HCT116 (cell line): Measurements from ENCODE around the gene SIDT1.

Experiments used
- CEBPB ChIP-seq: IDR thresholded peaks from 2 replicates; pipeline ENCODE4 v1.6.1; 2012; ENCODE audit warnings: low read depth
- EGR1 ChIP-seq: IDR thresholded peaks from 2 replicates; pipeline ENCODE4 v1.6.1; 2012; ENCODE audit warnings: low read depth
- EZH2 ChIP-seq: fragments of 200-600 bp; sonication (generic); IDR thresholded peaks from 2 replicates; pipeline ENCODE4 v1.6.1; 2017; ENCODE audit warnings: antibody characterized with exemption, mixed run types
- EZH2phosphoT487 ChIP-seq: fragments of 200-600 bp; IDR thresholded peaks from 2 replicates; pipeline ENCODE4 v1.6.1; 2018; ENCODE audit warnings: antibody characterized with exemption, borderline replicate concordance
- POLR2A ChIP-seq: IDR thresholded peaks from 2 replicates; pipeline ENCODE4 v1.7.0; 2011; ENCODE audit warnings: borderline replicate concordance; ENCODE audit not compliant: insufficient read depth, insufficient read length; ENCODE audit errors: extremely low read depth
- POLR2AphosphoS5 ChIP-seq: IDR thresholded peaks from 2 replicates; pipeline ENCODE4 v1.6.1; 2011; ENCODE audit warnings: mild to moderate bottlenecking, low read depth, low read length, moderate library complexity
- SRF ChIP-seq: IDR thresholded peaks from 2 replicates; pipeline ENCODE4 v1.6.1; 2012; ENCODE audit warnings: low read depth
- TF ChIP-seq, protein P1 (sequence below), 3 experiments: fragments of 200-600 bp in 1 of 3; sonication (generic) in 1 of 3; IDR thresholded peaks in 2 of 3; conservative IDR thresholded peaks in 1 of 3; 2 replicates each; pipeline ENCODE4 v1.5.1; 2012 to 2017; ENCODE audit warnings: low read depth in 2 of 3, low read length in 2 of 3, antibody characterized with exemption in 1 of 3, borderline replicate concordance in 1 of 3, control low read depth in 1 of 3, mild to moderate bottlenecking in 1 of 3, mixed read lengths in 1 of 3, mixed run types in 1 of 3, moderate library complexity in 1 of 3; ENCODE audit not compliant: insufficient read depth in 1 of 3
- TF ChIP-seq, protein P2 (sequence below): IDR thresholded peaks from 2 replicates; pipeline ENCODE4 v1.6.1; 2012; ENCODE audit warnings: low read depth
- TF ChIP-seq, protein P3 (sequence below): IDR thresholded peaks from 2 replicates; pipeline ENCODE4 v1.6.1; 2011; ENCODE audit warnings: mild to moderate bottlenecking, low read length, moderate library complexity; ENCODE audit not compliant: insufficient replicate concordance; ENCODE audit errors: extremely low read depth

DNA sequence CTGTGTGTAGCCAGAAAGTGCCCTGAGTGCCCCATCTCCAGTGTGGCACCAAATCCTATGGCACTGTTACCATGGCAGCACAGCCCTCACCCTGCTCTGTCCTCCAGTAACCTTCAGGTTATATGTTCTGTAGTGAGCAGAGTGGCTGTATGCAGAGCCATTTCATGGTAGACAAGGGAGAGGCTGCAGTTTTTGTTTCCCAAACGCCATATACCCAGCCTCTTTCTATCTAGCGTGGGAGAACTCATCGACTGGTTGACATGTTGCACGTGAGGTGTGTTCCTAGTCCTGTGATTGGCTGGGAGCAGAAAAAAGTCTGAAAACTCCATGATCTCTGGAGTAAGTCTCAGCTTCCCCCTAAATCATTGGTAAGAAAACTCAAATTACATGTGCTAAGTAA, 2.0 kb downstream of the SIDT1 start:
- TF ChIP-seq, protein P1, sequence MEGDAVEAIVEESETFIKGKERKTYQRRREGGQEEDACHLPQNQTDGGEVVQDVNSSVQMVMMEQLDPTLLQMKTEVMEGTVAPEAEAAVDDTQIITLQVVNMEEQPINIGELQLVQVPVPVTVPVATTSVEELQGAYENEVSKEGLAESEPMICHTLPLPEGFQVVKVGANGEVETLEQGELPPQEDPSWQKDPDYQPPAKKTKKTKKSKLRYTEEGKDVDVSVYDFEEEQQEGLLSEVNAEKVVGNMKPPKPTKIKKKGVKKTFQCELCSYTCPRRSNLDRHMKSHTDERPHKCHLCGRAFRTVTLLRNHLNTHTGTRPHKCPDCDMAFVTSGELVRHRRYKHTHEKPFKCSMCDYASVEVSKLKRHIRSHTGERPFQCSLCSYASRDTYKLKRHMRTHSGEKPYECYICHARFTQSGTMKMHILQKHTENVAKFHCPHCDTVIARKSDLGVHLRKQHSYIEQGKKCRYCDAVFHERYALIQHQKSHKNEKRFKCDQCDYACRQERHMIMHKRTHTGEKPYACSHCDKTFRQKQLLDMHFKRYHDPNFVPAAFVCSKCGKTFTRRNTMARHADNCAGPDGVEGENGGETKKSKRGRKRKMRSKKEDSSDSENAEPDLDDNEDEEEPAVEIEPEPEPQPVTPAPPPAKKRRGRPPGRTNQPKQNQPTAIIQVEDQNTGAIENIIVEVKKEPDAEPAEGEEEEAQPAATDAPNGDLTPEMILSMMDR (IDR thresholded peaks at IDR 0.05 in 2 of 3, conservative IDR thresholded peaks at IDR 0.05 in 1 of 3; ENCODE audit: borderline replicate concordance in 1 of 3, insufficient read depth in 1 of 3, low read depth in 2 of 3, low read length in 2 of 3): no peak
- TF ChIP-seq EZH2phosphoT487 (no peak), POLR2AphosphoS5 (no peak), SRF (no peak), CEBPB (no peak), EGR1 (no peak), POLR2A (no peak), EZH2 (no peak)
- TF ChIP-seq, protein P2, sequence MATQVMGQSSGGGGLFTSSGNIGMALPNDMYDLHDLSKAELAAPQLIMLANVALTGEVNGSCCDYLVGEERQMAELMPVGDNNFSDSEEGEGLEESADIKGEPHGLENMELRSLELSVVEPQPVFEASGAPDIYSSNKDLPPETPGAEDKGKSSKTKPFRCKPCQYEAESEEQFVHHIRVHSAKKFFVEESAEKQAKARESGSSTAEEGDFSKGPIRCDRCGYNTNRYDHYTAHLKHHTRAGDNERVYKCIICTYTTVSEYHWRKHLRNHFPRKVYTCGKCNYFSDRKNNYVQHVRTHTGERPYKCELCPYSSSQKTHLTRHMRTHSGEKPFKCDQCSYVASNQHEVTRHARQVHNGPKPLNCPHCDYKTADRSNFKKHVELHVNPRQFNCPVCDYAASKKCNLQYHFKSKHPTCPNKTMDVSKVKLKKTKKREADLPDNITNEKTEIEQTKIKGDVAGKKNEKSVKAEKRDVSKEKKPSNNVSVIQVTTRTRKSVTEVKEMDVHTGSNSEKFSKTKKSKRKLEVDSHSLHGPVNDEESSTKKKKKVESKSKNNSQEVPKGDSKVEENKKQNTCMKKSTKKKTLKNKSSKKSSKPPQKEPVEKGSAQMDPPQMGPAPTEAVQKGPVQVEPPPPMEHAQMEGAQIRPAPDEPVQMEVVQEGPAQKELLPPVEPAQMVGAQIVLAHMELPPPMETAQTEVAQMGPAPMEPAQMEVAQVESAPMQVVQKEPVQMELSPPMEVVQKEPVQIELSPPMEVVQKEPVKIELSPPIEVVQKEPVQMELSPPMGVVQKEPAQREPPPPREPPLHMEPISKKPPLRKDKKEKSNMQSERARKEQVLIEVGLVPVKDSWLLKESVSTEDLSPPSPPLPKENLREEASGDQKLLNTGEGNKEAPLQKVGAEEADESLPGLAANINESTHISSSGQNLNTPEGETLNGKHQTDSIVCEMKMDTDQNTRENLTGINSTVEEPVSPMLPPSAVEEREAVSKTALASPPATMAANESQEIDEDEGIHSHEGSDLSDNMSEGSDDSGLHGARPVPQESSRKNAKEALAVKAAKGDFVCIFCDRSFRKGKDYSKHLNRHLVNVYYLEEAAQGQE: no peak
- TF ChIP-seq, protein P3, sequence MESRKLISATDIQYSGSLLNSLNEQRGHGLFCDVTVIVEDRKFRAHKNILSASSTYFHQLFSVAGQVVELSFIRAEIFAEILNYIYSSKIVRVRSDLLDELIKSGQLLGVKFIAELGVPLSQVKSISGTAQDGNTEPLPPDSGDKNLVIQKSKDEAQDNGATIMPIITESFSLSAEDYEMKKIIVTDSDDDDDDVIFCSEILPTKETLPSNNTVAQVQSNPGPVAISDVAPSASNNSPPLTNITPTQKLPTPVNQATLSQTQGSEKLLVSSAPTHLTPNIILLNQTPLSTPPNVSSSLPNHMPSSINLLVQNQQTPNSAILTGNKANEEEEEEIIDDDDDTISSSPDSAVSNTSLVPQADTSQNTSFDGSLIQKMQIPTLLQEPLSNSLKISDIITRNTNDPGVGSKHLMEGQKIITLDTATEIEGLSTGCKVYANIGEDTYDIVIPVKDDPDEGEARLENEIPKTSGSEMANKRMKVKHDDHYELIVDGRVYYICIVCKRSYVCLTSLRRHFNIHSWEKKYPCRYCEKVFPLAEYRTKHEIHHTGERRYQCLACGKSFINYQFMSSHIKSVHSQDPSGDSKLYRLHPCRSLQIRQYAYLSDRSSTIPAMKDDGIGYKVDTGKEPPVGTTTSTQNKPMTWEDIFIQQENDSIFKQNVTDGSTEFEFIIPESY: no peak
